KMS-11 (cell line): ENCODE data around the gene IQCB1.

ENCODE experiments used
- H2AFZ ChIP-seq: fragments of 200-600 bp; sonication (generic); 2 replicates; pipeline ENCODE4 v1.6.1; 2016; ENCODE audit warnings: antibody characterized with exemption, mixed run types, low read depth
- H3K27ac ChIP-seq: fragments of 200-600 bp; sonication (generic); 2 replicates; pipeline ENCODE4 v1.6.1; 2016; ENCODE audit warnings: mild to moderate bottlenecking, mixed run types
- H3K27me3 ChIP-seq: fragments of 200-600 bp; sonication (generic); 2 replicates; pipeline ENCODE4 v1.6.1; 2017; ENCODE audit warnings: mild to moderate bottlenecking, low read depth, mixed run types, moderate library complexity; ENCODE audit not compliant: insufficient read depth
- H3K36me3 ChIP-seq: fragments of 200-600 bp; sonication (generic); 2 replicates; pipeline ENCODE4 v1.6.1; 2017; ENCODE audit warnings: mild to moderate bottlenecking, mixed run types; ENCODE audit not compliant: insufficient read depth
- H3K4me1 ChIP-seq: fragments of 200-600 bp; sonication (generic); 2 replicates; pipeline ENCODE4 v1.6.1; 2016; ENCODE audit warnings: mild to moderate bottlenecking, low read depth, mixed run types; ENCODE audit not compliant: poor library complexity, severe bottlenecking
- H3K4me2 ChIP-seq: fragments of 200-600 bp; sonication (generic); 2 replicates; pipeline ENCODE4 v1.7.0; 2016; ENCODE audit warnings: mild to moderate bottlenecking, mixed run types
- H3K4me3 ChIP-seq: fragments of 200-600 bp; sonication (generic); IDR thresholded peaks from 2 replicates; pipeline ENCODE4 v1.6.1; 2017; ENCODE audit warnings: low read depth, low read length, mixed read lengths; ENCODE audit not compliant: insufficient read depth
- H3K79me2 ChIP-seq: fragments of 200-600 bp; sonication (generic); 2 replicates; pipeline ENCODE4 v1.6.1; 2016; ENCODE audit warnings: low read depth, mixed run types; ENCODE audit not compliant: insufficient read depth
- H3K9ac ChIP-seq: fragments of 200-600 bp; sonication (generic); 2 replicates; pipeline ENCODE4 v1.6.1; 2016; ENCODE audit warnings: mild to moderate bottlenecking, mixed run types
- H4K20me1 ChIP-seq: fragments of 200-600 bp; sonication (generic); 2 replicates; pipeline ENCODE4 v1.6.1; 2016; ENCODE audit warnings: mild to moderate bottlenecking, mixed run types; ENCODE audit not compliant: insufficient read depth
- CTCF ChIP-seq: fragments of 200-600 bp; sonication (generic); conservative IDR thresholded peaks from 2 replicates; pipeline ENCODE4 v1.6.1; 2017; ENCODE audit warnings: low read depth, mild to moderate bottlenecking, antibody characterized with exemption, low read length, moderate library complexity, mixed read lengths

Gene IQCB1

GRCh38 chr3:121758727-121759450 is 76.0 kb downstream of the IQCB1 start:
- Histone ChIP-seq H3K4me2 (no peak overlapping the region), H4K20me1 (no peaks in the 10 kb centered on the region), H3K27me3 (no peaks in the 10 kb centered on the region), H3K79me2 (no peaks in the 10 kb centered on the region), H3K9ac (no peak overlapping the region), H3K27ac (no peak overlapping the region), H3K4me1 (no peaks in the 10 kb centered on the region), H3K4me3 (no peak overlapping the region), H2AFZ (no peak overlapping the region), H3K36me3 (no peaks in the 10 kb centered on the region)
- TF ChIP-seq CTCF = no peak

DNA sequence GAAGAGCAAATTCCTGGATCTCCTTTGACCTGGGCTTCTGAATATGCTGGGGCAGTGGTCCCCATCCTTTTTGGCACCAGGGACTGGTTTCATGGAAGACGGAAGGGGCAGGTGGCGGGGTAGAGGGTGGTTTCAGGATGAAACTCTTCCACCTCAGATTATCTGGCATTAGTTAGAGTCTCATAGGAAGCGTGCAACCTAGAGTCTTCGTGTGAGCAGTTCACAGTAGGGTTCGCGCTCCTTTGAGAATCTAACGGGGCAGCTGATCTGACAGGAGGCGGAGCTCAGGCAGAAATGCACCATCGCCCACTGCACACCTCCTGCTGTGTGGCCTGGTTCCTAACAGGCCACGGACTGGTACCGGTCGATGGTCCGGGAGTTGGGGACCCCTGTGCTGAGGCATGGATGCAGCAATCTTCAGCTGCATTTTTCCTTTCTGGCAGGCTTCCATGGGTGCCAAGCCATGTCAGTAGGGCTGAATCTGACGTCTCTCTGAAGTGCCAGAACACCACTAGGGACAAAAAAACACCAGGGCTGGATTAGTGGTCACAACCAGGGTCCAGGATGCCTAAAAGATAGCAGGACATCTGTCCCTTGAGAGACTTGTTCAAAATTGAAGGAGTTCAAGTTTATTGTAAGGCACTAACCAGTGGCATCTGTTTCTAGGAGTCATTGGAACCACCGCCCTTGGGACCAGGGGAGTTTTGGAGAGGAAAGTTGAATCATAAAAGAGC is 76.9 kb downstream of the IQCB1 start:
- Histone ChIP-seq H3K36me3 (no peaks in the 10 kb centered on the region), H3K27ac (no peak overlapping the region), H3K79me2 (no peaks in the 10 kb centered on the region), H3K4me3 (no peak overlapping the region), H2AFZ (no peak overlapping the region), H3K4me2 (no peak overlapping the region), H3K9ac (no peak overlapping the region), H3K27me3 (no peaks in the 10 kb centered on the region), H3K4me1 (no peaks in the 10 kb centered on the region), H4K20me1 (no peaks in the 10 kb centered on the region)
- TF ChIP-seq CTCF = no peak

- no peak overlapping the region for H2AFZ ChIP-seq
- no peaks in the 10 kb centered on the region for H3K79me2 ChIP-seq
- no peak overlapping the region for H3K4me2 ChIP-seq
- no peaks in the 10 kb centered on the region for H3K36me3 ChIP-seq
- H4K20me1 ChIP-seq = no peaks in the 10 kb centered on the region
- no peak overlapping the region for H3K4me3 ChIP-seq
- no peaks in the 10 kb centered on the region for H3K27me3 ChIP-seq
- no peak overlapping the region for H3K27ac ChIP-seq
- no peak overlapping the region for H3K9ac ChIP-seq
- no peak for TF ChIP-seq CTCF
- no peaks in the 10 kb centered on the region for H3K4me1 ChIP-seq
Observed at GRCh38 chr3:121757087-121757811, 77.6 kb downstream of the IQCB1 start.

- H3K4me1 ChIP-seq = peaks cover 15% of the 10 kb centered on the region
- H3K4me2 ChIP-seq = no peak overlapping the region
- no peaks in the 10 kb centered on the region for H3K27me3 ChIP-seq
- H3K27ac ChIP-seq = no peak overlapping the region
- no peak overlapping the region for H2AFZ ChIP-seq
- H3K79me2 ChIP-seq = peaks cover 23% of the 10 kb centered on the region
- H3K36me3 ChIP-seq = no peaks in the 10 kb centered on the region
- H4K20me1 ChIP-seq = no peaks in the 10 kb centered on the region
- no peak overlapping the region for H3K9ac ChIP-seq
- no peak for TF ChIP-seq CTCF
- no peak overlapping the region for H3K4me3 ChIP-seq
Observed at GRCh38 chr3:121752772-121753171, 82.1 kb downstream of the IQCB1 start.
